ENCODE measurements around the gene CLTA.

Gene CLTA

GRCh38 chr9:36144309-36145232, 46.1 kb upstream of the CLTA start:
- TF ChIP-seq CTCF (IDR thresholded peaks at IDR 0.05; ENCODE audit: extremely low read depth, insufficient read depth, missing control alignments), result no peak
- in situ Hi-C loops (cut with MboI; ENCODE audit: low pct_unique_long_range_greater_than_20kb, low sequenced_read_pairs, unreplicated experiment), result no loop called here
- no peak for DNase-seq (ENCODE audit: low spot score)

DNA sequence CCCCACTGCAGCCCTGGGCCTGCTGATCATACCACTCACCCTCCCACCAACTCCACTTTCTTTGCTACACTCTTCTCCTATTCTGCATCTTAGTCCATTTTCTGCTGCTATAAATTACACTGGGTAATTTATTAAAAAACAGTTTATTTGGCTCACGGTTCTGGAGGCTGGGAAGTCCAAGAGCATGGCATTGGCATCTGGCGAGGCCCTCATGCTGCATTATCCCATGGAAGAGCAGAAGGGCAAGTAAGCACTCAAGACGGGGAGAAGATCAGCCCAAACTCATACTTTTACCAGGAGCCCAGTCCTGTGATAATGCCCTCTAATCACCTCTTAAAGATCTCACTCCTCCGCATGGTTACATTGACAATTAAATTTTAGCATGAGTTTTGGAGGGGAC, 44.8 kb upstream of the CLTA start:
- no peak for DNase-seq (ENCODE audit: low spot score)
- in situ Hi-C loops (cut with MboI; ENCODE audit: low pct_unique_long_range_greater_than_20kb, low sequenced_read_pairs, unreplicated experiment), result no loop called here
- TF ChIP-seq CTCF (IDR thresholded peaks at IDR 0.05; ENCODE audit: extremely low read depth, insufficient read depth, missing control alignments), result no peak

- TF ChIP-seq CTCF (IDR thresholded peaks at IDR 0.05; ENCODE audit: extremely low read depth, insufficient read depth, missing control alignments), result no peak
- in situ Hi-C loops (cut with MboI; ENCODE audit: low pct_unique_long_range_greater_than_20kb, low sequenced_read_pairs, unreplicated experiment), result no loop called here
- no peak for DNase-seq (ENCODE audit: low spot score)
Observed at GRCh38 chr9:36146651-36147050, 44.1 kb upstream of the CLTA start.

DNA sequence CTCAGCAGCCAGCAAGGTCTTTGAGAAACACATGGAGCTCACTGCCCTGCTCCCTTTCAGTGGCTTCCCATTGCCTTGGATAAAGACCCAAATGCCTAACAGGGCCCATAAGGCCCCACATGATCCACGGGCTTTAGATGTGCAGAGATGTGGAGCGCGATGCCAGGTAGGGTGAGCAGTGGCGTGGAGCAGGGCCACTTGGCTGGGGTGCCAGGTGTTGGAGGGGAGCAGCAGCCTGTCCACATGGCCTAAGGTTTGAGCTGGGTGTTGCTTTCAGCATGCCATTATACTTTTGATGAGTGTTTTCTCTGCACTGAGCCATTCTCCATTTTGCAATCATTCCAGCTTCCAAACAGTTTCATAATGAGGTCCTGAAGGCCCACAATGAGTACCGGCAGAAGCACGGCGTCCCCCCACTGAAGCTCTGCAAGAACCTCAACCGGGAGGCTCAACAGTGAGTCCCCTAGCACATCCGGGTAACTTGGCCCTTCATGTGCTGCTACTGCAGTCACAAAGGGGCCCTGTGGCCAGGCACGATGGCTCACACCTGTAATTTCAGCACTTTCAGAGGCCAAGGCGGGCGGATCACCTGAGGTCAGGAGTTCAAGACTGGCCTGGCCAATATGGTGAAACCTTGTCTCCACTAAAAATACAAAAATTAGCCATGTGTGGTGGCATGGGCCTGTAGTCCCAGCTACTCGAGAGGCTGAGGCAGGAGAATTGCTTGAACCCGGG, 43.1 kb upstream of the CLTA start:
- in situ Hi-C loops (cut with MboI; ENCODE audit: low pct_unique_long_range_greater_than_20kb, low sequenced_read_pairs, unreplicated experiment), result no loop called here
- no peak for DNase-seq (ENCODE audit: low spot score)
- no peak for TF ChIP-seq CTCF (IDR thresholded peaks at IDR 0.05; ENCODE audit: extremely low read depth, insufficient read depth, missing control alignments)

DNA sequence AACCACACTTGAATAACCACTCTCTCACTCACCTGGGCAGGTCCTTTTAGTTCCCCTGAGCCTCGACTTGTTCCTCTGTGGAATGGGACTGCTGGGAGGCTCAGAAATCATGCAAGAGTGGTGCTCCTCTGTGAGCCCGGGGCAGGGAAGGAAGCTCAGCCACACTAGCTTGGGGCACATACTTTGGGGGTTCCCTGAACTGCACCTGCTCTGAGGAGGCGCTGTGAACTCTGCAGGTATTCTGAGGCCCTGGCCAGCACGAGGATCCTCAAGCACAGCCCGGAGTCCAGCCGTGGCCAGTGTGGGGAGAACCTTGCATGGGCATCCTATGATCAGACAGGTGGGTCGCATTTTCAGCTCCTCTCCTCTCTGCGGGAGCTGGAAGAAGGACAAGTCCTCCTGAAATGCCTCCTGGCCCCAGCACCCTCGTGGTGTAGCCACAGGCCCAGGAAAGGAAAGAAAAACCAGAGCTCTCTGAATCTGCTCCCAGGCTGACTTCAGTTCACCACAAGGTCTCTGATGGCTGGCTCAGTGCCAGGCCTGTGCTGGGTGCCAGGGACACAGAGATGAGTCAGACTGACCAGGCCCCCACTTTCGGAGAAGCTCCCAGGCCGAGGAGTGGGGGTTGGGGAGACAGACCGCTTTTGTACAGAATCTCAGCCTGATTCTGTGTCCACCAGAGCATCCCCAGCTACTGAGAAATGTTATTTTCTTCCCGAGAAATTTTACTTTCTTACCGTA, 42.2 kb upstream of the CLTA start:
- DNase-seq (ENCODE audit: low spot score), result peak; percentile 70
- TF ChIP-seq CTCF (IDR thresholded peaks at IDR 0.05; ENCODE audit: extremely low read depth, insufficient read depth, missing control alignments), result no peak
- in situ Hi-C loops (cut with MboI; ENCODE audit: low pct_unique_long_range_greater_than_20kb, low sequenced_read_pairs, unreplicated experiment), result no loop called here

DNA sequence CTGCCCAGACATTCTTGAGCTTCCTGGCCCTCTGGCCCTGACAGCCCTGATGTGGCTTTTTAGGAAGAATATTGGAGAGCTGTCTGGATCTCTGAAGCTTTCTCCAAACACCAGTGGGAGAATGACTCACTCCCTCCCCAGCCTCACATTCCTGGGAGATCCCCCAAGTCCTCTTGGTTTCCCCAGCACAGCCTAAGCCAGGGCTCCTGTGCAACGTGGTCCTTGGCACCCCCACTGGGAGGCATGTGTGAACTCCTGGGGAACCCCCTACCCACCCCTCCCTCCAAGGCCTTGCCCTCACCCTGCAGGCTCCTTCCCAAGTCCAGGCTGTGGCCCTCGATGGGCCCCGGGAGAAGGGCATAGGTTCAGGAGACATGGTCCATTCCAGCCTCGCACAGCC, 41.5 kb upstream of the CLTA start:
- no peak for TF ChIP-seq CTCF (IDR thresholded peaks at IDR 0.05; ENCODE audit: extremely low read depth, insufficient read depth, missing control alignments)
- no peak for DNase-seq (ENCODE audit: low spot score)
- in situ Hi-C loops (cut with MboI; ENCODE audit: low pct_unique_long_range_greater_than_20kb, low sequenced_read_pairs, unreplicated experiment), result no loop called here
